ENCODE measurements around the gene SAA2. TPM values are rescaled to one million over a fixed set of nuclear protein-coding genes. Genes with fewer than 3 reads are reported as not detected.
"Not testable (repeated sequence)": the region's sequence is repeated elsewhere in the genome, so short reads cannot be mapped to it uniquely, and the experiment has no call there.

SAA2 gene
- total RNA-seq, 1 experiment from 2014 or later = 31.5 TPM

- CTCF ChIA-PET = no interaction called here
- no peaks in the 10 kb centered on the region for H3K27me3 Mint-ChIP-seq (ENCODE audit: unreplicated experiment)
- peaks cover 31% of the 10 kb centered on the region for H3K4me1 Mint-ChIP-seq (ENCODE audit: low read depth, unreplicated experiment)
- H3K36me3 Mint-ChIP-seq (ENCODE audit: insufficient read depth, unreplicated experiment) = peaks cover 3% of the 10 kb centered on the region
- DNase-seq = no peak
- BruUV-seq (replicated peaks) = no TSS peak
- H3K9me3 Mint-ChIP-seq (ENCODE audit: low read depth, unreplicated experiment) = no peaks in the 10 kb centered on the region
- no peak overlapping the region for H3K4me3 Mint-ChIP-seq (ENCODE audit: low read depth, unreplicated experiment)
- no peak overlapping the region for H3K27ac Mint-ChIP-seq (ENCODE audit: unreplicated experiment)
- TF ChIP-seq, protein P1, sequence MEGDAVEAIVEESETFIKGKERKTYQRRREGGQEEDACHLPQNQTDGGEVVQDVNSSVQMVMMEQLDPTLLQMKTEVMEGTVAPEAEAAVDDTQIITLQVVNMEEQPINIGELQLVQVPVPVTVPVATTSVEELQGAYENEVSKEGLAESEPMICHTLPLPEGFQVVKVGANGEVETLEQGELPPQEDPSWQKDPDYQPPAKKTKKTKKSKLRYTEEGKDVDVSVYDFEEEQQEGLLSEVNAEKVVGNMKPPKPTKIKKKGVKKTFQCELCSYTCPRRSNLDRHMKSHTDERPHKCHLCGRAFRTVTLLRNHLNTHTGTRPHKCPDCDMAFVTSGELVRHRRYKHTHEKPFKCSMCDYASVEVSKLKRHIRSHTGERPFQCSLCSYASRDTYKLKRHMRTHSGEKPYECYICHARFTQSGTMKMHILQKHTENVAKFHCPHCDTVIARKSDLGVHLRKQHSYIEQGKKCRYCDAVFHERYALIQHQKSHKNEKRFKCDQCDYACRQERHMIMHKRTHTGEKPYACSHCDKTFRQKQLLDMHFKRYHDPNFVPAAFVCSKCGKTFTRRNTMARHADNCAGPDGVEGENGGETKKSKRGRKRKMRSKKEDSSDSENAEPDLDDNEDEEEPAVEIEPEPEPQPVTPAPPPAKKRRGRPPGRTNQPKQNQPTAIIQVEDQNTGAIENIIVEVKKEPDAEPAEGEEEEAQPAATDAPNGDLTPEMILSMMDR (IDR thresholded peaks at IDR 0.05; ENCODE audit: unreplicated experiment) = no peak
- intact Hi-C loops (cut with micrococcal nuclease; ENCODE audit: unreplicated experiment) = no loop called here
Observed at GRCh38 chr11:18264677-18265555, 16.4 kb upstream of the SAA2 start.

DNA sequence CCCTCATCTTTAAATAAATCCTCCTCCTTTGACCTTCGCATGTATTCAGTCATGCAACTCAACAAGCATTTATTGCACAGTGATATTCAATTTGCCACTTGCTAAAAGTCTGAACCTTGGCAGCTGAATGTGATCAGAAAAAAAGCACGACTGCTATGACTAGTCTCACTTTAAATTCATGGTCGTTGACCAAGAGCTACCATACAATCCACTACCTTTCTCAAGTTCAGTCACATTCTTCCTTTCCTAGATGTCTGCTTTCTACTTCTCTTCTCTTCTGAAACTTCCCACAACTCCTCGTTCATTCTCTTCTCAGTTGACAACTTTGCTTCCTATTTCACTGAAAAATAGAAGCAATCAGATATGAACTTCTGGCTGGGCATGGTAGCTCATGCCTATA is 15.6 kb upstream of the SAA2 start:
- no TSS peak for BruUV-seq (replicated peaks)
- Mint-ChIP-seq H3K4me1 (ENCODE audit: low read depth, unreplicated experiment) (peaks cover 31% of the 10 kb centered on the region), H3K27me3 (ENCODE audit: unreplicated experiment) (no peaks in the 10 kb centered on the region), H3K9me3 (ENCODE audit: low read depth, unreplicated experiment) (no peaks in the 10 kb centered on the region), H3K4me3 (ENCODE audit: low read depth, unreplicated experiment) (no peak overlapping the region), H3K27ac (ENCODE audit: unreplicated experiment) (no peak overlapping the region), H3K36me3 (ENCODE audit: insufficient read depth, unreplicated experiment) (peaks cover 3% of the 10 kb centered on the region)
- TF ChIP-seq, protein P1 (IDR thresholded peaks at IDR 0.05; ENCODE audit: unreplicated experiment) = no peak
- no peak for DNase-seq
- intact Hi-C loops (cut with micrococcal nuclease; ENCODE audit: unreplicated experiment) = no loop called here
- CTCF ChIA-PET = no interaction called here

- H3K36me3 Mint-ChIP-seq (ENCODE audit: insufficient read depth, unreplicated experiment); H3K4me3 Mint-ChIP-seq (ENCODE audit: low read depth, unreplicated experiment); BruUV-seq (replicated peaks); H3K27ac Mint-ChIP-seq (ENCODE audit: unreplicated experiment); H3K27me3 Mint-ChIP-seq (ENCODE audit: unreplicated experiment); H3K9me3 Mint-ChIP-seq (ENCODE audit: low read depth, unreplicated experiment); DNase-seq; CTCF ChIA-PET; intact Hi-C loops (cut with micrococcal nuclease; ENCODE audit: unreplicated experiment): not testable (repeated sequence)
- H3K4me1 Mint-ChIP-seq (ENCODE audit: low read depth, unreplicated experiment) = peaks cover 28% of the 10 kb centered on the region
Observed at GRCh38 chr11:18262681-18263350, 14.3 kb upstream of the SAA2 start.

DNA sequence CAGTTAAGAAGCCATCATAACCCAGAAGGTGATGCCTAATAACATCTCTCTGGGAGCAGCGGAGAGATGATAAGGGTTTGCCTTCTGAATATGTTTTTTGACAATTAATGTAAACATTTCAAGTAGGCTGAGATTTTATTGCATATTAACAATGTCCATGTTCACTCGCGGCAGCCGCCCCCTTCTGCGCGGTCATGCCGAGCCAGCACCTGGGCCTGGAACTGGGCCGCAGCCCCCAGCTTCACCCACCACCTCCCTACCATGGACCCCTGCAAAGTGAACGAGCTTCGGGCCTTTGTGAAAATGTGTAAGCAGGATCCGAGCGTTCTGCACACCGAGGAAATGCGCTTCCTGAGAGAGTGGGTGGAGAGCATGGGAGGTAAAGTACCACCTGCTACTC is 13.3 kb upstream of the SAA2 start:
- no TSS peak for BruUV-seq (replicated peaks)
- Mint-ChIP-seq H3K27ac (ENCODE audit: unreplicated experiment) (no peak overlapping the region), H3K36me3 (ENCODE audit: insufficient read depth, unreplicated experiment) (peaks cover 3% of the 10 kb centered on the region), H3K9me3 (ENCODE audit: low read depth, unreplicated experiment) (no peaks in the 10 kb centered on the region), H3K27me3 (ENCODE audit: unreplicated experiment) (no peaks in the 10 kb centered on the region), H3K4me3 (ENCODE audit: low read depth, unreplicated experiment) (no peak overlapping the region), H3K4me1 (ENCODE audit: low read depth, unreplicated experiment) (peaks cover 21% of the 10 kb centered on the region)
- TF ChIP-seq, protein P1 (IDR thresholded peaks at IDR 0.05; ENCODE audit: unreplicated experiment) = no peak
- intact Hi-C loops (cut with micrococcal nuclease; ENCODE audit: unreplicated experiment) = no loop called here
- CTCF ChIA-PET = no interaction called here
- no peak for DNase-seq

GRCh38 chr11:18259259-18259658 is 10.8 kb upstream of the SAA2 start:
- Mint-ChIP-seq H3K4me3 (ENCODE audit: low read depth, unreplicated experiment) (no peak overlapping the region), H3K27ac (ENCODE audit: unreplicated experiment) (no peak overlapping the region), H3K27me3 (ENCODE audit: unreplicated experiment) (no peaks in the 10 kb centered on the region), H3K9me3 (ENCODE audit: low read depth, unreplicated experiment) (no peaks in the 10 kb centered on the region), H3K36me3 (ENCODE audit: insufficient read depth, unreplicated experiment) (no peaks in the 10 kb centered on the region), H3K4me1 (ENCODE audit: low read depth, unreplicated experiment) (peaks cover 8% of the 10 kb centered on the region)
- no peak for DNase-seq
- no TSS peak for BruUV-seq (replicated peaks)
- TF ChIP-seq, protein P1 (IDR thresholded peaks at IDR 0.05; ENCODE audit: unreplicated experiment) = no peak
- CTCF ChIA-PET = no interaction called here
- intact Hi-C loops (cut with micrococcal nuclease; ENCODE audit: unreplicated experiment) = no loop called here
